OCI-LY1 (cell line): Measurements from ENCODE around the gene U2AF1L4.

Source experiments
- EZH2 ChIP-seq: fragments of 200-600 bp; sonication (generic), shearing (Covaris generic); IDR thresholded peaks from 2 replicates; pipeline ENCODE4 v1.8.0; 2017; ENCODE audit warnings: borderline replicate concordance, mixed run types, mild to moderate bottlenecking, antibody characterized with exemption, low read length, moderate library complexity, mixed read lengths
- TF ChIP-seq, protein P1 (sequence below): fragments of 200-600 bp; sonication (generic), shearing (Covaris generic); IDR thresholded peaks from 2 replicates; pipeline ENCODE4 v1.5.1; 2017; ENCODE audit warnings: mild to moderate bottlenecking, antibody characterized with exemption, low read length, moderate library complexity, mixed read lengths

DNA sequence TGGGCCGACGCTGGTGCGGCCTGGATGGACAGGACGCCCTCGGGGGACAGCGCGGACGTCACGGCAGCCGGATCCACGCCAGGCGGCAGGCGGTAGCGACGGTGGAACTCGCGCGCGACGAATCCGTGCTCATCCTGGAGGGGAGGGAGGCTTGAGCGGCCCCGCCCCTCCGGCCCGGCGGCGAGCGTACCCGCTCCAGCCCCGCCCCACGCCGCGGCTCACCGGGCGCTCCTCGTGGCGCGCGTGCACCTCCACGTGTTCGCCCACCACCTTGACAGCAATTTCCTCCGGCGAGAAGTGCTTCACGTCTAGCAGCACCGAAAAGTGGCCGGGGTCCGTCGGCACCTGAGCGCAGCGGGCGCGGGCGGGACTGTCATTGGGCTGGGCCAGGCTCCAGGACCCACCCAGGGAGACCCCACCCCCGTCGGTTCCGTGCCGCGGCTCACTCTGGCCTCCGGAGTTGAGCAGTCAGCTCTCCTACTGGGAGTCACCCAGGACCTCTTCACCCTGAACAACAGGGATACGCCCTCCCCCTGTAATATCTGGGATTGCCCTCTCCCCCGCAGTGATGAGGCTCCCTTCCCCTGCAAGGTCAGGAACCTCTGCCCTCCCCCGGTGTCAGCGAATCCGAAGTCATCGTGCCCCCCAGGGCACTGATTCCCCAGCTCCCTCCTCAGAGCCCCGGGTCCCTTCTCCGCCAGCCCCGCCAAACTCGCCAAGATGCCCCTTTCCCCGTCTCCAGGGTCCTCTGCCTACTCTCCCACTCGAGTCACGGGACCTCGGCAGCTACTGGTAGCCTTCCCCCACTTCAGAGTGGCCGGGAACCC is 10.5 kb upstream of the U2AF1L4 start:
- TF ChIP-seq, protein P1, sequence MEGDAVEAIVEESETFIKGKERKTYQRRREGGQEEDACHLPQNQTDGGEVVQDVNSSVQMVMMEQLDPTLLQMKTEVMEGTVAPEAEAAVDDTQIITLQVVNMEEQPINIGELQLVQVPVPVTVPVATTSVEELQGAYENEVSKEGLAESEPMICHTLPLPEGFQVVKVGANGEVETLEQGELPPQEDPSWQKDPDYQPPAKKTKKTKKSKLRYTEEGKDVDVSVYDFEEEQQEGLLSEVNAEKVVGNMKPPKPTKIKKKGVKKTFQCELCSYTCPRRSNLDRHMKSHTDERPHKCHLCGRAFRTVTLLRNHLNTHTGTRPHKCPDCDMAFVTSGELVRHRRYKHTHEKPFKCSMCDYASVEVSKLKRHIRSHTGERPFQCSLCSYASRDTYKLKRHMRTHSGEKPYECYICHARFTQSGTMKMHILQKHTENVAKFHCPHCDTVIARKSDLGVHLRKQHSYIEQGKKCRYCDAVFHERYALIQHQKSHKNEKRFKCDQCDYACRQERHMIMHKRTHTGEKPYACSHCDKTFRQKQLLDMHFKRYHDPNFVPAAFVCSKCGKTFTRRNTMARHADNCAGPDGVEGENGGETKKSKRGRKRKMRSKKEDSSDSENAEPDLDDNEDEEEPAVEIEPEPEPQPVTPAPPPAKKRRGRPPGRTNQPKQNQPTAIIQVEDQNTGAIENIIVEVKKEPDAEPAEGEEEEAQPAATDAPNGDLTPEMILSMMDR = no peak
- TF ChIP-seq EZH2 = no peak
